Aorta (tissue), 5 donors: Measurements from ENCODE around the gene CD82. TPM values are rescaled to one million over a fixed set of nuclear protein-coding genes. Genes with fewer than 3 reads are reported as not detected.

Experiments used
- ATAC-seq: fragments of 200-7000 bp; cut with Tn5 transposase; one replicate; pipeline ENCODE4 v1.9.1; 2022; ENCODE audit warnings: moderate library complexity; ENCODE audit not compliant: low FRiP score
- DNase-seq, 2 donors: peaks; one replicate each; pipeline ENCODE4 v3.0.0-alpha.2; 2020
- H3K27ac ChIP-seq, 2 donors: one replicate each; pipeline ENCODE4 v1.5.1; 2013; ENCODE audit warnings: low read length in 2 of 2, mild to moderate bottlenecking in 2 of 2, moderate library complexity in 2 of 2, control low read depth in 1 of 2, inconsistent platforms in 1 of 2, low read depth in 1 of 2
- H3K27me3 ChIP-seq, 2 donors: one replicate each; pipeline ENCODE4 v1.6.1; 2013; ENCODE audit warnings: control low read depth in 1 of 2, low read length in 1 of 2, mild to moderate bottlenecking in 1 of 2, moderate library complexity in 1 of 2; ENCODE audit not compliant: insufficient read depth in 2 of 2, control insufficient read depth in 1 of 2
- H3K36me3 ChIP-seq, 2 donors: one replicate each; pipeline ENCODE4 v1.6.1; 2013; ENCODE audit warnings: control low read depth in 1 of 2, low read length in 1 of 2, mild to moderate bottlenecking in 1 of 2; ENCODE audit not compliant: insufficient read depth in 2 of 2, control insufficient read depth in 1 of 2
- H3K4me1 ChIP-seq, 2 donors: one replicate each; pipeline ENCODE4 v1.6.1; 2013; ENCODE audit warnings: low read length in 2 of 2, control low read depth in 1 of 2, mild to moderate bottlenecking in 1 of 2, moderate library complexity in 1 of 2; ENCODE audit not compliant: insufficient read depth in 2 of 2, control insufficient read depth in 1 of 2
- H3K4me3 ChIP-seq, 2 donors: one replicate each; pipeline ENCODE4 v1.5.1; 2013; ENCODE audit warnings: low read length in 2 of 2, control low read depth in 1 of 2, mild to moderate bottlenecking in 1 of 2
- H3K9me3 ChIP-seq: one replicate; pipeline ENCODE4 v1.6.1; 2013; ENCODE audit warnings: mild to moderate bottlenecking, low read length; ENCODE audit not compliant: control insufficient read depth
- WGBS, 2 donors: extraction: QIAGEN DNeasy Blood & Tissue Kit; methylation state at CpG; one replicate each; pipeline ENCODE4 v1.1.7; 2013; 5-methylcytosine and 5-hydroxymethylcytosine counted together
- intact Hi-C, 2 donors: fragments of 100-400 bp; cut with DNase I; formaldehyde crosslinking; loops; one replicate each; pipeline versions ENCODE4 v1.14.2 to v1.15.0; 2022
- polyA plus RNA-seq, 2 donors: library from polyadenylated mRNA; stranded (reverse); fragments of 200-250 nt; gene quantifications; one replicate each; pipeline ENCODE4 v1.2.3, GENCODE V29; 2013
- total RNA-seq, 2 donors: library from RNA; stranded (reverse); fragmentation: NEBNext Ultra II Directional; extraction: Animal tissue kit (Norgen Biotek cat#: 25700); gene quantifications; one replicate each; pipeline ENCODE4 v1.2.1, GENCODE V29; 2021
- donor health status: healthy with polysubstance abuse.
- donor health status: Bipolar disorder and iron deficiency.
- donor health status: DM: no; HTN: no; CAD: no.
- donor health status: DM: no; HTN: no; CAD: no.
- donor health status: DM: yes; HTN: yes; CAD: no.

Gene CD82
- total and polyA plus RNA-seq, 4 donors = 21.0 to 64.6 (median 46.1) TPM

- WGBS, 2 donors = 1 to 8% methylated on average over 10 of the region's 10 CpGs
- no peaks in the 10 kb centered on the region for H3K27me3 ChIP-seq
- no peaks in the 10 kb centered on the region for H3K36me3 ChIP-seq
- peak; percentile 63 for ATAC-seq
- no peaks in the 10 kb centered on the region for H3K9me3 ChIP-seq
- DNase-seq = peak; percentile 85 to 87
- intact Hi-C loops = no loop called here
- no peak overlapping the region for H3K4me3 ChIP-seq
- peak overlapping the region in 1 of 2 donors; percentile 87 for H3K27ac ChIP-seq
- peaks cover 0 to 2% of the 10 kb centered on the region in 2 donors for H3K4me1 ChIP-seq
Measured at GRCh38 chr11:44595964-44596381, 30.5 kb downstream of the CD82 start.

- 74 to 75% methylated on average over 13 of the region's 13 CpGs for WGBS, 2 donors
- DNase-seq = no peak
- Histone ChIP-seq H3K27me3 (no peaks in the 10 kb centered on the region), H3K9me3 (no peaks in the 10 kb centered on the region), H3K4me1 (peaks cover 0 to 2% of the 10 kb centered on the region in 2 donors), H3K4me3 (no peak overlapping the region), H3K36me3 (no peaks in the 10 kb centered on the region), H3K27ac (peak overlapping the region in 1 of 2 donors; percentile 87)
- ATAC-seq = peak; percentile 1
- intact Hi-C loops = no loop called here
Measured at GRCh38 chr11:44596525-44597276, 31.2 kb downstream of the CD82 start.

- no peaks in the 10 kb centered on the region for H3K27me3 ChIP-seq
- H3K27ac ChIP-seq = no peak overlapping the region
- WGBS, 2 donors = 58 to 77% methylated on average over 5 of the region's 5 CpGs
- ATAC-seq = no peak
- no peaks in the 10 kb centered on the region for H3K36me3 ChIP-seq
- intact Hi-C loops = no loop called here
- no peak overlapping the region for H3K4me3 ChIP-seq
- no peaks in the 10 kb centered on the region for H3K9me3 ChIP-seq
- DNase-seq = no peak
- peaks cover 0 to 2% of the 10 kb centered on the region in 2 donors for H3K4me1 ChIP-seq
Measured at GRCh38 chr11:44597358-44598012, 32.0 kb downstream of the CD82 start.

GRCh38 chr11:44598831-44599230 lies 33.4 kb downstream of the CD82 start:
- 80 to 100% methylated on average over 1 of the region's 1 CpG for WGBS, 2 donors
- H3K9me3 ChIP-seq = no peaks in the 10 kb centered on the region
- DNase-seq (no peak), ATAC-seq (no peak)
- intact Hi-C loops = no loop called here
- no peaks in the 10 kb centered on the region for H3K27me3 ChIP-seq
- H3K4me3 ChIP-seq = no peak overlapping the region
- H3K4me1 ChIP-seq = peaks cover 0 to 2% of the 10 kb centered on the region in 2 donors
- H3K27ac ChIP-seq = no peak overlapping the region
- H3K36me3 ChIP-seq = no peaks in the 10 kb centered on the region

- no peak overlapping the region for H3K4me3 ChIP-seq
- DNase-seq (no peak), ATAC-seq (no peak)
- no peaks in the 10 kb centered on the region for H3K36me3 ChIP-seq
- no peaks in the 10 kb centered on the region for H3K27me3 ChIP-seq
- WGBS, 2 donors = 90 to 94% methylated on average over 7 of the region's 7 CpGs
- H3K27ac ChIP-seq = no peak overlapping the region
- H3K9me3 ChIP-seq = no peaks in the 10 kb centered on the region
- H3K4me1 ChIP-seq = peaks cover 0 to 2% of the 10 kb centered on the region in 2 donors
- intact Hi-C loops = no loop called here
Measured at GRCh38 chr11:44600261-44600660, 34.8 kb downstream of the CD82 start.

- peak; percentile 68 to 79 for DNase-seq
- ATAC-seq = no peak
- Histone ChIP-seq H3K27me3 (no peaks in the 10 kb centered on the region), H3K36me3 (no peaks in the 10 kb centered on the region), H3K27ac (no peak overlapping the region), H3K4me3 (no peak overlapping the region), H3K4me1 (peaks cover 0 to 2% of the 10 kb centered on the region in 2 donors), H3K9me3 (no peaks in the 10 kb centered on the region)
- intact Hi-C loops = no loop called here
- WGBS, 2 donors = 32 to 39% methylated on average over 10 of the region's 10 CpGs
Measured at GRCh38 chr11:44600839-44601383, 35.4 kb downstream of the CD82 start.

- no peaks in the 10 kb centered on the region for H3K27me3 ChIP-seq
- intact Hi-C loops = no loop called here
- H3K36me3 ChIP-seq = no peaks in the 10 kb centered on the region
- peaks cover 0 to under 1% of the 10 kb centered on the region in 2 donors for H3K4me1 ChIP-seq
- 66 to 71% methylated on average over 13 to 14 of the region's 14 CpGs for WGBS, 2 donors
- ATAC-seq = no peak
- no peak for DNase-seq
- H3K27ac ChIP-seq = no peak overlapping the region
- no peak overlapping the region for H3K4me3 ChIP-seq
- no peaks in the 10 kb centered on the region for H3K9me3 ChIP-seq
Measured at GRCh38 chr11:44601471-44602370, 36.3 kb downstream of the CD82 start.

- Histone ChIP-seq H3K4me3 (no peak overlapping the region), H3K9me3 (no peaks in the 10 kb centered on the region), H3K27ac (peak overlapping the region in 1 of 2 donors; percentile 74), H3K4me1 (no peaks in the 10 kb centered on the region), H3K27me3 (no peaks in the 10 kb centered on the region), H3K36me3 (no peaks in the 10 kb centered on the region)
- intact Hi-C loops = no loop called here
- no peak for ATAC-seq
- no peak for DNase-seq
- WGBS, 2 donors = 5 to 10% methylated on average over 6 of the region's 6 CpGs
Measured at GRCh38 chr11:44602891-44603310, 37.4 kb downstream of the CD82 start.
